Karpas-422 (cell line): ENCODE results near the gene KCNN4. TPM values are rescaled to one million over a fixed set of nuclear protein-coding genes. Genes with fewer than 3 reads are reported as not detected.
A peak's percentile ranks its signal among the peaks of the same experiment; 100 is the strongest.

Source experiments
- DNase-seq: peaks from one replicate; pipeline ENCODE4 v3.0.0-alpha.2; 2015
- H2AFZ ChIP-seq: fragments of 200-600 bp; sonication (generic); 2 replicates; pipeline ENCODE4 v1.6.1; 2014; ENCODE audit warnings: antibody characterized with exemption, low read length, mixed read lengths
- H3K27ac ChIP-seq: fragments of 200-600 bp; sonication (generic); 2 replicates; pipeline ENCODE4 v1.5.1; 2014; ENCODE audit warnings: mild to moderate bottlenecking, low read length, moderate library complexity
- H3K27me3 ChIP-seq: fragments of 200-600 bp; sonication (generic); 2 replicates; pipeline ENCODE4 v1.6.1; 2014; ENCODE audit warnings: low read length, mixed read lengths
- H3K36me3 ChIP-seq: fragments of 200-600 bp; sonication (generic); 2 replicates; pipeline ENCODE4 v1.6.1; 2014; ENCODE audit warnings: low read length, mixed read lengths; ENCODE audit not compliant: insufficient read depth
- H3K4me1 ChIP-seq: fragments of 200-600 bp; sonication (generic); 2 replicates; pipeline ENCODE4 v1.6.1; 2014; ENCODE audit warnings: mild to moderate bottlenecking, low read length, mixed read lengths
- H3K4me2 ChIP-seq: fragments of 200-600 bp; sonication (generic); 2 replicates; pipeline ENCODE4 v1.6.1; 2014; ENCODE audit warnings: low read length, low read depth, mild to moderate bottlenecking; ENCODE audit not compliant: poor library complexity, severe bottlenecking
- H3K4me3 ChIP-seq: fragments of 200-600 bp; sonication (generic); 2 replicates; pipeline ENCODE4 v1.5.1; 2014; ENCODE audit warnings: mild to moderate bottlenecking, antibody characterized with exemption, low read length, mixed read lengths
- H3K79me2 ChIP-seq: fragments of 200-600 bp; sonication (generic); 2 replicates; pipeline ENCODE4 v1.6.1; 2014; ENCODE audit warnings: mild to moderate bottlenecking, low read length, mixed read lengths
- H3K9ac ChIP-seq: fragments of 200-600 bp; sonication (generic); 2 replicates; pipeline ENCODE4 v1.6.0; 2014; ENCODE audit warnings: low read length
- H3K9me2 ChIP-seq: fragments of 200-600 bp; sonication (generic), shearing (Covaris generic); replicated peaks from 2 replicates; pipeline ENCODE4 v1.6.0; 2014; ENCODE audit warnings: mild to moderate bottlenecking, low read length, moderate library complexity; ENCODE audit not compliant: insufficient read depth
- H3K9me3 ChIP-seq: fragments of 300-700, 200-600 bp; sonication (generic); 2 replicates; pipeline ENCODE4 v1.6.1; 2014; ENCODE audit warnings: low read length, mixed read lengths
- H4K20me1 ChIP-seq: fragments of 200-600 bp; sonication (generic); 2 replicates; pipeline ENCODE4 v1.6.1; 2014; ENCODE audit warnings: mild to moderate bottlenecking, antibody characterized with exemption, low read length, low read depth; ENCODE audit not compliant: insufficient read depth
- total RNA-seq: library from RNA; depleted of rRNA; stranded (reverse); fragments of >200 nt; shearing (Covaris generic); gene quantifications from 2 replicates; pipeline ENCODE4 v1.2.3, GENCODE V29; 2014; ENCODE audit warnings: low replicate concordance

Gene KCNN4
- total RNA-seq, 1 experiment from 2014 or later: not detected

DNA sequence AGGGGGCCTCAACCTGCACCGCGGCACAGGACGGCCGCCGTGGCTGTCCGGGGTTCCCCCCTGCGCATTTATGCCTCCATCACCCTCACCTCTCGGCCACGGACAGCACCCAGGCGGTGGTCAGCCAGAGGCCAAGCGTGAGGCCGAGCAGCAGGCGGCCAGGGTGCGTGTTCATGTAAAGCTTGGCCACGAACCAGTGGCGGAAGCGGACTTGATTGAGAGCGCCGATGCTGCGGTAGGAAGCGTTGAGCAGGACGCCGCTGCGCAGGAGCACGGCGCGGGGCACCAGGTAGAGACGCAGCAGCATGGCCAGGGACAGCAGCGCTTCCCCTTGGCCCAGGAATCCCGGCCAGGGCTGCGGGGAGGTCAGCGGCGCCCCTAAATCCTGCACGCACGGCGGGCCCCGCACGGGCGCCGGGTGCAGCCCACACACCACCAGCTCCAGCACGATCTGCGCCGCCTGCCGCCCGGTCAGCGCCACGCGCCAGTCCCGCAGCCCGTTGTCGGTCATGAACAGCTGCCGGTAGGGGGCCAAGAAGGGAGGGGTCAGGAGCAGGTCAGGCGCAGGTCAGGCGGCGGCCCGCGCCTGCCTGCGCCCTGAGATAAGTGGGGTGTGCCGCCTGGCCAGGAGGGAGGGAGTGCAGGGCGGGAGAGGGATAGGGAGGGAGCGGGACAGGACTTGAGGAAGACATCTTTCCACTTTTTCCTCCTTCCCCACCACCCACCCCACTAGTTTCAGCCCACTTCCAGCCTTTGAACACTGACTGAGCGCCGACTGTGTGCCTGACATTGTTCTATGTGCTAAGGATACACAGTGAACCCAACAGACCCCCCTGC is 6.5 kb downstream of the KCNN4 start:
- Histone ChIP-seq H4K20me1 (no peaks in the 10 kb centered on the region), H3K27me3 (no peaks in the 10 kb centered on the region), H3K27ac (no peak overlapping the region), H3K36me3 (no peaks in the 10 kb centered on the region), H3K9ac (no peak overlapping the region), H3K4me3 (no peak overlapping the region), H3K9me2 (no peaks in the 10 kb centered on the region), H3K9me3 (no peaks in the 10 kb centered on the region), H3K79me2 (no peaks in the 10 kb centered on the region), H3K4me1 (no peaks in the 10 kb centered on the region), H3K4me2 (no peak overlapping the region), H2AFZ (no peak overlapping the region)
- DNase-seq: no peak

DNA sequence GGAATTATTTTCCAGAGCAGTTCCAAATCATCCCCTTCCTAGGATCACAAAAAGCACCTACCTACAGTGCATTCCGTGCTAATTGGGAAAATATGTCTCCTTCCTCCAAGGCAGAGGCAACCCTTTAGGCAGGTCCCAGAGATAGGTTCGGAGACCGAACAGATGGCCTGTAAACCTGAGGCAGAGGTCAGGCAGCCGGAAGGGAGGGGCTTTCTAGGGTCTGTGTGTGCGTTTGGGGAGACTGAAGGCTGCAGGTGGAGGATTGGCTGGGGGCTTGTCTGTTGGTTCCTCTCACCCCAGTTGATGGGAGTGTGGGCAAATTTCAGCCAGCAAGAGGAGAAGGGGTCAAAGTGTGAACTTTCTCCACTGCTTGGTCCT is 7.1 kb downstream of the KCNN4 start:
- H2AFZ ChIP-seq: no peak overlapping the region
- no peak overlapping the region for H3K27ac ChIP-seq
- no peak for DNase-seq
- no peak overlapping the region for H3K9ac ChIP-seq
- H3K27me3 ChIP-seq: no peaks in the 10 kb centered on the region
- H3K79me2 ChIP-seq: no peaks in the 10 kb centered on the region
- no peaks in the 10 kb centered on the region for H3K9me3 ChIP-seq
- no peaks in the 10 kb centered on the region for H4K20me1 ChIP-seq
- H3K4me1 ChIP-seq: no peaks in the 10 kb centered on the region
- H3K4me3 ChIP-seq: no peak overlapping the region
- no peaks in the 10 kb centered on the region for H3K36me3 ChIP-seq
- H3K9me2 ChIP-seq: no peaks in the 10 kb centered on the region
- no peak overlapping the region for H3K4me2 ChIP-seq

DNA sequence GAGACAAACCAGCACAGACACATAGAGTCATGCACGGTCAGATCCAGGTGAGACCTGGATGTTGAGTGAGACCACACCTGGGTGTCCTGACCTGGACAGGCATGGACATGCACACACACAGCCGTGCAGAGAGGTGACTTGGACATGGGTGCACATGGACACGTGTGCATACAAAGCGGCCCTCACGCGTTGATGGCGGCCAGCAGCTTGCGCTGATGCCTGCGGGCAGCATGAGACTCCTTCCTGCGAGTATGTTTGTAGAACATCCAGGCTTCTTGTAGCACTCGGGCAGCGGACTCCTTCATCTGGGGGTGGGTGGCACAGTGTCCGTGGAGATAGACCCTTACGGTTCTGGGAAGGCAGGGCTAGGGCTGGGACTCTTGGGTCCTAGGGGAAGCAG is 11.5 kb downstream of the KCNN4 start:
- Histone ChIP-seq H3K79me2 (no peaks in the 10 kb centered on the region), H4K20me1 (no peaks in the 10 kb centered on the region), H2AFZ (no peak overlapping the region), H3K27me3 (no peaks in the 10 kb centered on the region), H3K9me2 (no peaks in the 10 kb centered on the region), H3K4me2 (no peak overlapping the region), H3K4me3 (no peak overlapping the region), H3K27ac (no peak overlapping the region), H3K36me3 (no peaks in the 10 kb centered on the region), H3K4me1 (peaks cover 5% of the 10 kb centered on the region), H3K9ac (no peak overlapping the region), H3K9me3 (no peaks in the 10 kb centered on the region)
- no peak for DNase-seq

DNA sequence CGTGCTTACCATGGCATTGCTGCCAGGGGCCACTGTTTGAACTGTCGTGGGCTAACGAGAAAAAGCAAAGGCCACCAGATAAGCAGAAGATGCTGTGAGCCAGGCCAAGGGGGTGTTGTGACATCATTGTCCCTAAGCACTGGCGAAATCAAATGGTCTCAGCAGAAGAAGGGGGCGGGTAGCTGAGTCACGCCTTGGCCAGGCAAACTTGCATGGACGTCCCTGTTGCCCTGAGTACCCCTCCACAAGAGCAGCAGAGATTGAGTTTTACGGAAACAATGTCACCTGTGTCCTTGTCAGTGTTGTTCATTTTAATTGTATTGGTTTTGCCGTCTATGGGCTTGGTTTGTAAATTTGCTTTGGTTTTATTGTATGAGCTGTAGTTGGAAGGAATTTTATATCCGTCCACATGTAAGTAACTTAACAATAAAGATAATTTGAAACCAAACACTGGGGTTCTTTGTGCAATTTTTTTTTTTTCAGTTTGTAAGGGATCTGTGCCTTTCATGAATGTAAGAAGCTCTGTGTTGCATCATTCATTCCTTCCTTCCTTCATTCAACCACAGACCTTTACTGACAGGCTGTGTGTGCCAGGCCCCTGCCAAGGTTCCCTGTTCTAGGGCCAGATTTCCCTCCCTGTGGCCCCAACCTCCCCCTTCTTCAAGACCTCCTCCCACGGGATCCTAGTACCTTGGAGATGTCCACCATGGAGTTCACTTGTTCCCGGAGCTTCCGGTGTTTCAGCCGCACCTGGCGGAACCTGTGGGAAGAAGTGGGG is 12.3 kb downstream of the KCNN4 start:
- no peaks in the 10 kb centered on the region for H3K27me3 ChIP-seq
- no peaks in the 10 kb centered on the region for H3K79me2 ChIP-seq
- DNase-seq: no peak
- no peaks in the 10 kb centered on the region for H3K36me3 ChIP-seq
- H3K9me3 ChIP-seq: no peaks in the 10 kb centered on the region
- no peaks in the 10 kb centered on the region for H3K9me2 ChIP-seq
- no peaks in the 10 kb centered on the region for H4K20me1 ChIP-seq
- no peak overlapping the region for H3K4me3 ChIP-seq
- no peak overlapping the region for H3K27ac ChIP-seq
- H3K4me1 ChIP-seq: peaks cover 5% of the 10 kb centered on the region
- no peak overlapping the region for H3K9ac ChIP-seq
- no peak overlapping the region for H2AFZ ChIP-seq
- no peak overlapping the region for H3K4me2 ChIP-seq

DNA sequence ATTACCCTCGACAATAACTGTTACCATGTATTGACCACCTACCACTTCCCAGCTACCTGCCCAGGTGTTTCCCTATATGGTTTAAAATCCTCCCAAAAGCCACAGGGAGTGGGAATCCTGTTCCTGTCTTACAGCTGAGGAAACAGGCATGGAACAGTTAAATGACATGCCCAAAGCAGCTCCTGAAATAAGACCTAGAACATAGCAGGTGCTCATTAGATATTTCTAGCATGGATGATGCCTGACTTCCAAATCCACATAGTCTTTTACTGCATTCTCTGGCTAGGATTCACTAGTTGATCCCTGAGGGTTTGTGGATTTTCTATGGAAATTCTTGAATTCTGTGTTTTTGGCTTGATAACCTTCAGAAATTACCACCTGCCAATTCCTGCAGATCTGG is 13.0 kb downstream of the KCNN4 start:
- H3K79me2 ChIP-seq: no peaks in the 10 kb centered on the region
- peaks cover 5% of the 10 kb centered on the region for H3K4me1 ChIP-seq
- no peak overlapping the region for H3K9ac ChIP-seq
- no peaks in the 10 kb centered on the region for H3K36me3 ChIP-seq
- no peaks in the 10 kb centered on the region for H3K9me3 ChIP-seq
- no peak overlapping the region for H2AFZ ChIP-seq
- H3K4me3 ChIP-seq: no peak overlapping the region
- no peaks in the 10 kb centered on the region for H3K27me3 ChIP-seq
- DNase-seq: no peak
- no peak overlapping the region for H3K27ac ChIP-seq
- no peak overlapping the region for H3K4me2 ChIP-seq
- H4K20me1 ChIP-seq: no peaks in the 10 kb centered on the region
- no peaks in the 10 kb centered on the region for H3K9me2 ChIP-seq

DNA sequence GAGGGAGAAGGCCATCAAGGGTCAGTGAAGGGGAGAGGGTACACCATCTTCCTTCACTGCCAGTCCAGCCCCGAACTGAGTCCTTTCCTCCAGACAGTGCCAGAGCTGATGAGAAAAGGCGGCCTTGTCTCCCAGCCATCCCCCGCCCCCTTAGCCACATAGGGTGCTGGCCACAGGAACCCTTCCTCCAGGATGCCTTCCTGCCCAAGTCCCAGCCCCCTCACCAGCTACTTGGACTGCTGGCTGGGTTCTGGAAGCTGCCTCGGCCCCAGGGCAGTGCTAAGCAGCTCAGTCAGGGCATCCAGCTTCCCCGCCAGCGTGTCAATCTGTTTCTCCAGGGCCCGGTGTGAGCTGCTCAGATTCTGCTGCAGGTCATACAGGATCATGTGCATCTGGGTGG is 13.5 kb downstream of the KCNN4 start:
- no peak overlapping the region for H3K9ac ChIP-seq
- no peak overlapping the region for H3K27ac ChIP-seq
- H3K9me3 ChIP-seq: no peaks in the 10 kb centered on the region
- DNase-seq: peak; percentile 21
- no peaks in the 10 kb centered on the region for H3K27me3 ChIP-seq
- H3K4me2 ChIP-seq: no peak overlapping the region
- H3K79me2 ChIP-seq: no peaks in the 10 kb centered on the region
- H3K4me3 ChIP-seq: no peak overlapping the region
- H3K4me1 ChIP-seq: peaks cover 5% of the 10 kb centered on the region
- H2AFZ ChIP-seq: no peak overlapping the region
- no peaks in the 10 kb centered on the region for H3K9me2 ChIP-seq
- H3K36me3 ChIP-seq: no peaks in the 10 kb centered on the region
- no peaks in the 10 kb centered on the region for H4K20me1 ChIP-seq

DNA sequence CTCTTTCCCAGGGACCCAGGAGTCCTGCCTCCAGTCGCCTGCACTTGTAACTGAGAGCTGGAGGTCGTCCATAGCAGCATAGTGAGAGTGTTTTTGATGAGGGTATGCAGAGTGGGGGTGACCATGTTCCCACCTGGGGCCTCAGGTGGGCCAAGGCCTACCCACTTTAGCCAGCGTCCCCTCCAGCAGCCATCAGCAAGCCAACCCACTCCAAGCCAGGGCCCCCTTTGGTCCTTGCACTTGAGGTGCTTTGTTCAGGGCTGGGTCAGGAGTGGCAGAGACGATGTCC is 14.1 kb downstream of the KCNN4 start:
- Histone ChIP-seq H3K9me3 (no peaks in the 10 kb centered on the region), H4K20me1 (no peaks in the 10 kb centered on the region), H3K9me2 (no peaks in the 10 kb centered on the region), H2AFZ (no peak overlapping the region), H3K79me2 (no peaks in the 10 kb centered on the region), H3K9ac (no peak overlapping the region), H3K36me3 (no peaks in the 10 kb centered on the region), H3K4me3 (no peak overlapping the region), H3K4me1 (peaks cover 5% of the 10 kb centered on the region), H3K27me3 (no peaks in the 10 kb centered on the region), H3K4me2 (no peak overlapping the region), H3K27ac (no peak overlapping the region)
- DNase-seq: no peak

DNA sequence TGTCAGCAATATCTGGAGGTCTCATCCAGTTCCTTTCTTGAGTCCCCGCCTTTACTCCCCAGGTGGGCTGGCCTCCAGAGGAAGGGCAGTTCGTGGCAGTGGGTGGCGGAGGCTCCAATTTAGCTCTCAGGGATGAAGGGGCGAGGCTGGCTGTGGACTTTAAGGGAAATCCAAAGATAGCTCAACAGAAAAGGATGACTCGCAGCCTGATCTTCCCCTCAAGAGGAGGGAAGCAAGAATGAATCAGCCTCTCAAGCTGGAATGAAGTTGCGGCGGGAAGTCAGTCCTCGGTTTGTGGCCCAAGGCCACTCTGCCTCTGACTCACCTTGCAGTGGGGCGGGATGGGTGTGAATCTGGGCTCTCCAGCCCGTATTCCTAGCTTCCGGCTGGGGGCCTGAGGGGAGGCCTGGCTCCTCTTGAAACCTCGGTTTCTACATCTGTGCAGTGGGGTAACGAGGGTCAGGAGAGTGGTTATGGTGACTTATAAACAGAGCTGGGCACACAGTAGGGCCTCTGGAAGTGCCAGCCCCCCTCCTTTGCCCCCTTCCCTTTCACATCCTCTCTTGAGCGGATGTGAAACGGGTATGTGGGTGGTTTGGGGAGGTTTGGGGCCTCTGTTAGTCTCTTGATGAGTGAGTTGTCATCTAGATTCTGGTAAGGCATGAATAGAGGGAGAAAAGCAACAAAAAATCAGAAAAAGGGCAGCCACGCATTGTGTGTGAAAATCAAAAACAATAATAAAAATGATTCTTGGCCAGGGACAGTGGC is 15.5 kb downstream of the KCNN4 start:
- H3K9me2 ChIP-seq: no peaks in the 10 kb centered on the region
- no peak overlapping the region for H3K4me2 ChIP-seq
- no peaks in the 10 kb centered on the region for H3K79me2 ChIP-seq
- no peak overlapping the region for H2AFZ ChIP-seq
- H3K9me3 ChIP-seq: no peaks in the 10 kb centered on the region
- H3K27me3 ChIP-seq: no peaks in the 10 kb centered on the region
- H4K20me1 ChIP-seq: no peaks in the 10 kb centered on the region
- no peak overlapping the region for H3K9ac ChIP-seq
- no peak overlapping the region for H3K4me3 ChIP-seq
- no peaks in the 10 kb centered on the region for H3K36me3 ChIP-seq
- no peak overlapping the region for H3K27ac ChIP-seq
- peaks cover 5% of the 10 kb centered on the region for H3K4me1 ChIP-seq
- no peak for DNase-seq
